ENCODE data around the gene RFX1. TPM values are rescaled to one million over a fixed set of nuclear protein-coding genes. Genes with fewer than 3 reads are reported as not detected.

RFX1 gene
- polyA plus RNA-seq, 6 donors from 2014 or later = 0.27 to 2.3 (median 1.1) TPM

GRCh38 chr19:13937479-13938300 is 68.4 kb downstream of the RFX1 start:
- H3K27ac Mint-ChIP-seq = no peak overlapping the region
- no peaks in the 10 kb centered on the region for H3K9me3 Mint-ChIP-seq
- no peak for DNase-seq
- H3K4me1 Mint-ChIP-seq = peaks cover 2 to 17% (median 16%) of the 10 kb centered on the region in 3 donors
- no peaks in the 10 kb centered on the region for H3K36me3 Mint-ChIP-seq
- H3K27me3 Mint-ChIP-seq = peaks cover 12 to 33% (median 16%) of the 10 kb centered on the region in 3 donors
- ATAC-seq (ENCODE audit: low read depth in 2 of 2) = no peak
- no peak overlapping the region for H3K4me3 Mint-ChIP-seq

GRCh38 chr19:13935765-13936510 is 70.2 kb downstream of the RFX1 start:
- no peak for DNase-seq
- Mint-ChIP-seq H3K4me1 (peaks cover 2 to 17% (median 16%) of the 10 kb centered on the region in 3 donors), H3K27ac (no peak overlapping the region), H3K9me3 (no peaks in the 10 kb centered on the region), H3K27me3 (peaks cover 12 to 33% (median 16%) of the 10 kb centered on the region in 3 donors), H3K36me3 (no peaks in the 10 kb centered on the region), H3K4me3 (no peak overlapping the region)
- no peak for ATAC-seq (ENCODE audit: low read depth in 2 of 2)

- Mint-ChIP-seq H3K4me3 (no peak overlapping the region), H3K9me3 (no peaks in the 10 kb centered on the region), H3K27ac (no peak overlapping the region), H3K27me3 (peaks cover 12 to 33% (median 16%) of the 10 kb centered on the region in 3 donors), H3K4me1 (peaks cover 2 to 17% (median 16%) of the 10 kb centered on the region in 3 donors), H3K36me3 (no peaks in the 10 kb centered on the region)
- DNase-seq = no peak
- no peak for ATAC-seq (ENCODE audit: low read depth in 2 of 2)
Observed at GRCh38 chr19:13934785-13935109, 71.4 kb downstream of the RFX1 start.

- peaks cover 12 to 28% (median 16%) of the 10 kb centered on the region in 3 donors for H3K27me3 Mint-ChIP-seq
- no peak overlapping the region for H3K4me3 Mint-ChIP-seq
- peaks cover 0 to 5% of the 10 kb centered on the region in 2 donors for H3K36me3 Mint-ChIP-seq
- ATAC-seq (ENCODE audit: low read depth in 2 of 2) (no peak), DNase-seq (no peak)
- no peaks in the 10 kb centered on the region for H3K9me3 Mint-ChIP-seq
- peaks cover 2 to 17% (median 16%) of the 10 kb centered on the region in 3 donors for H3K4me1 Mint-ChIP-seq
- H3K27ac Mint-ChIP-seq = no peak overlapping the region
Observed at GRCh38 chr19:13932911-13933393, 73.2 kb downstream of the RFX1 start.

- no peak overlapping the region for H3K27ac Mint-ChIP-seq
- H3K4me1 Mint-ChIP-seq = peaks cover 0 to 16% (median 13%) of the 10 kb centered on the region in 3 donors
- no peaks in the 10 kb centered on the region for H3K9me3 Mint-ChIP-seq
- peaks cover 9 to 21% (median 12%) of the 10 kb centered on the region in 3 donors for H3K27me3 Mint-ChIP-seq
- ATAC-seq (ENCODE audit: low read depth in 2 of 2) (no peak), DNase-seq (no peak)
- peaks cover 0 to 5% of the 10 kb centered on the region in 2 donors for H3K36me3 Mint-ChIP-seq
- no peak overlapping the region for H3K4me3 Mint-ChIP-seq
Observed at GRCh38 chr19:13932149-13932637, 73.9 kb downstream of the RFX1 start.

GRCh38 chr19:13931391-13932148 is 74.5 kb downstream of the RFX1 start:
- no peak overlapping the region for H3K4me3 Mint-ChIP-seq
- H3K36me3 Mint-ChIP-seq = peaks cover 0 to 5% of the 10 kb centered on the region in 2 donors
- no peak overlapping the region for H3K27ac Mint-ChIP-seq
- no peak for ATAC-seq (ENCODE audit: low read depth in 2 of 2)
- DNase-seq = no peak
- no peaks in the 10 kb centered on the region for H3K9me3 Mint-ChIP-seq
- H3K27me3 Mint-ChIP-seq = peaks cover 7 to 19% (median 12%) of the 10 kb centered on the region in 3 donors
- H3K4me1 Mint-ChIP-seq = peaks cover 0 to 16% (median 13%) of the 10 kb centered on the region in 3 donors

- ATAC-seq (ENCODE audit: low read depth in 2 of 2) (no peak), DNase-seq (no peak)
- Mint-ChIP-seq H3K4me3 (no peak overlapping the region), H3K9me3 (no peaks in the 10 kb centered on the region), H3K4me1 (peaks cover 0 to 16% (median 13%) of the 10 kb centered on the region in 3 donors), H3K27ac (no peak overlapping the region), H3K27me3 (peaks cover 7 to 19% (median 12%) of the 10 kb centered on the region in 3 donors), H3K36me3 (peaks cover 0 to 5% of the 10 kb centered on the region in 2 donors)
Observed at GRCh38 chr19:13930402-13930801, 75.7 kb downstream of the RFX1 start.

GRCh38 chr19:13929956-13930355 is 76.2 kb downstream of the RFX1 start:
- H3K4me3 Mint-ChIP-seq = no peak overlapping the region
- H3K4me1 Mint-ChIP-seq = peaks cover 0 to 16% (median 11%) of the 10 kb centered on the region in 3 donors
- H3K9me3 Mint-ChIP-seq = no peaks in the 10 kb centered on the region
- H3K36me3 Mint-ChIP-seq = peaks cover 1 to 8% of the 10 kb centered on the region in 2 donors
- DNase-seq (no peak), ATAC-seq (ENCODE audit: low read depth in 2 of 2) (no peak)
- H3K27ac Mint-ChIP-seq = no peak overlapping the region
- peaks cover 7 to 18% (median 12%) of the 10 kb centered on the region in 3 donors for H3K27me3 Mint-ChIP-seq

- Mint-ChIP-seq H3K27ac (peak overlapping the region in 1 of 6 donors; percentile 19), H3K27me3 (peaks cover 6 to 12% (median 7%) of the 10 kb centered on the region in 3 donors), H3K4me3 (no peak overlapping the region), H3K36me3 (peaks cover 5 to 13% of the 10 kb centered on the region in 2 donors), H3K4me1 (peaks cover 0 to 13% (median 5%) of the 10 kb centered on the region in 3 donors), H3K9me3 (no peaks in the 10 kb centered on the region)
- DNase-seq (no peak), ATAC-seq (ENCODE audit: low read depth in 2 of 2) (no peak)
Observed at GRCh38 chr19:13929340-13929739, 76.8 kb downstream of the RFX1 start.

- Mint-ChIP-seq H3K4me3 (no peak overlapping the region), H3K36me3 (peaks cover 12 to 23% of the 10 kb centered on the region in 2 donors), H3K27ac (peak overlapping the region in 1 of 6 donors; percentile 16), H3K27me3 (no peaks in the 10 kb centered on the region), H3K9me3 (peaks cover 0 to 3% (median 0%) of the 10 kb centered on the region in 7 donors), H3K4me1 (peaks cover 0 to 5% (median 4%) of the 10 kb centered on the region in 3 donors)
- ATAC-seq (ENCODE audit: low read depth in 2 of 2) (no peak), DNase-seq (no peak)
Observed at GRCh38 chr19:13926715-13927114, 79.4 kb downstream of the RFX1 start.

- no peaks in the 10 kb centered on the region for H3K27me3 Mint-ChIP-seq
- peaks cover 0 to 6% (median 5%) of the 10 kb centered on the region in 3 donors for H3K4me1 Mint-ChIP-seq
- H3K4me3 Mint-ChIP-seq = no peak overlapping the region
- H3K9me3 Mint-ChIP-seq = peaks cover 0 to 3% (median 0%) of the 10 kb centered on the region in 7 donors
- ATAC-seq (ENCODE audit: low read depth in 2 of 2) (no peak), DNase-seq (no peak)
- peaks cover 12 to 28% of the 10 kb centered on the region in 2 donors for H3K36me3 Mint-ChIP-seq
- H3K27ac Mint-ChIP-seq = no peak overlapping the region
Observed at GRCh38 chr19:13926010-13926409, 80.1 kb downstream of the RFX1 start.

- ATAC-seq (ENCODE audit: low read depth in 2 of 2) = no peak
- H3K27ac Mint-ChIP-seq = no peak overlapping the region
- no peaks in the 10 kb centered on the region for H3K27me3 Mint-ChIP-seq
- peaks cover 0 to 8% (median 5%) of the 10 kb centered on the region in 3 donors for H3K4me1 Mint-ChIP-seq
- H3K4me3 Mint-ChIP-seq = peak overlapping the region in 1 of 8 donors; percentile 13
- H3K36me3 Mint-ChIP-seq = peaks cover 12 to 28% of the 10 kb centered on the region in 2 donors
- no peak for DNase-seq
- H3K9me3 Mint-ChIP-seq = peaks cover 0 to 5% (median 0%) of the 10 kb centered on the region in 7 donors
Observed at GRCh38 chr19:13923194-13923987, 82.7 kb downstream of the RFX1 start.
